ENCODE data around the gene ZDHHC22. TPM values are rescaled to one million over a fixed set of nuclear protein-coding genes. Genes with fewer than 3 reads are reported as not detected.

Gene ZDHHC22
- polyA plus RNA-seq, 1 of the 3 experiments (the other 2 are of a cell fraction) = not detected

GRCh38 chr14:77123381-77124325 is 17.9 kb downstream of the ZDHHC22 start:
- H3K79me2 ChIP-seq (ENCODE audit: insufficient read depth) = no peaks in the 10 kb centered on the region
- CTCF ChIA-PET = interaction anchor here (0.5 to 10.4 kb wide), 35 partner anchors 8 to 426 kb away, joined by 3 to 129 read pairs (median 4); partner anchors contain the start of gene ZDHHC22
- H4K20me1 ChIP-seq (ENCODE audit: insufficient read depth) = no peaks in the 10 kb centered on the region
- no peak overlapping the region for H3K4me3 ChIP-seq (ENCODE audit: low read depth in 2 of 2, low read length in 1 of 2)
- no peaks in the 10 kb centered on the region for H3K27me3 ChIP-seq (ENCODE audit: insufficient read depth)
- H3K9me2 ChIP-seq = no peaks in the 10 kb centered on the region
- WGBS (ENCODE audit: low lambda C conversion rate) = 91% methylated on average over 6 of the region's 9 CpGs
- peaks cover 0 to 20% of the 10 kb centered on the region in 2 experiments; a peak in 1 of 4 replicates for H3K4me1 ChIP-seq (ENCODE audit: control insufficient read depth in 1 of 2, insufficient read depth in 2 of 2, low read depth in 1 of 2, low read length in 1 of 2)
- peaks cover 0 to 3% of the 10 kb centered on the region in 2 experiments for H3K36me3 ChIP-seq (replicated peaks in 1 of 2; ENCODE audit: control insufficient read depth in 1 of 2, insufficient read depth in 2 of 2, low read length in 1 of 2)
- no peaks in the 10 kb centered on the region for H3F3A ChIP-seq (replicated peaks; ENCODE audit: insufficient read depth)
- H2AFZ ChIP-seq (ENCODE audit: low read depth) = no peak overlapping the region
- no peak for DNase-seq
- POLR2A ChIA-PET = interaction anchor here (0.6 to 1.4 kb wide), 4 partner anchors 10 to 241 kb away, joined by 3 to 4 read pairs (median 4); no protein-coding TSS in a partner anchor
- no peak overlapping the region for H3K27ac ChIP-seq (ENCODE audit: low read depth in 2 of 2, low read length in 1 of 2)
- TF ChIP-seq MAX (IDR thresholded peaks at IDR 0.05; ENCODE audit: low read depth) = no peak
- TF ChIP-seq SMC3 (IDR thresholded peaks at IDR 0.05; ENCODE audit: low read depth, low read length) = no peak
- no peak for TF ChIP-seq MEF2A (IDR thresholded peaks at IDR 0.05; ENCODE audit: borderline replicate concordance, low read depth)
- no peak for TF ChIP-seq ZBTB33 (IDR thresholded peaks at IDR 0.05; ENCODE audit: borderline replicate concordance, low read depth)
- no peak for TF ChIP-seq EP300 (IDR thresholded peaks at IDR 0.05; ENCODE audit: borderline replicate concordance in 1 of 2, low read depth in 1 of 2, low read length in 1 of 2)
- no peak for TF ChIP-seq EZH2phosphoT487 (IDR thresholded peaks at IDR 0.05; ENCODE audit: borderline replicate concordance, low read depth)
- no peak for TF ChIP-seq RFX5 (IDR thresholded peaks at IDR 0.05; ENCODE audit: low read length)
- no peak for TF ChIP-seq FOXJ3 (CRISPR knock-in tag; IDR thresholded peaks at IDR 0.05)
- TF ChIP-seq IRF3 (IDR thresholded peaks at IDR 0.05; ENCODE audit: low read depth, low read length) = no peak
- TF ChIP-seq NRF1 (IDR thresholded peaks at IDR 0.05; ENCODE audit: low read depth, low read length) = no peak
- H3K9ac ChIP-seq = no peak overlapping the region
- no peak overlapping the region for H3K4me2 ChIP-seq
- no peaks in the 10 kb centered on the region for H3K9me3 ChIP-seq

All from SK-N-SH (cell line).